ENCODE measurements around the gene SDK2. TPM values are rescaled to one million over a fixed set of nuclear protein-coding genes. Genes with fewer than 3 reads are reported as not detected.

Gene SDK2
- total RNA-seq, 1 donor from 2014 or later, result 12.3 TPM

DNA sequence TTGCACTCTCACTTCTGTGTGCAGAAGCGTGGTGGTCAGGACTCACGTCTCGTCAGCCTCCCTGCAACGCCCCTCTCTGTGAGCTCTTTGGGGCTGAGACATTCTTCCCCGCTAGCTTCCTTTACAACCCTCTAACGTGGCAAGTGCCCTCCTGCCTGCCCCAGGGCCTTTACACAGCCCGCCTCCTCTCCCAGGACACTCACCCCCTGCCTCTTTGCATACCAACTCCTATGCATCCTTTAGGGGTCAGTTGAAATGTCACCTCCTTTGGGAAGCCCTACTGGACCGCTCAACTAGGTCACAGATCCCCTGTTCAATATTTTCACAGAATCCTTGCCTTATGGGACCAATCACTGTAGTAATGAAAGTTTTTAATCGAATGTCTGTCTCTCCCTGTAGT is 61.4 kb downstream of the SDK2 start:
- Mint-ChIP-seq H3K36me3 (ENCODE audit: unreplicated experiment) (peaks cover under 1% of the 10 kb centered on the region), H3K27ac (ENCODE audit: unreplicated experiment) (no peak overlapping the region), H3K4me3 (ENCODE audit: unreplicated experiment) (no peak overlapping the region), H3K4me1 (ENCODE audit: low read depth, unreplicated experiment) (peaks cover 14% of the 10 kb centered on the region), H3K27me3 (ENCODE audit: unreplicated experiment) (peaks cover 3% of the 10 kb centered on the region), H3K9me3 (ENCODE audit: unreplicated experiment) (peaks cover 2% of the 10 kb centered on the region)
- DNase-seq, result no peak
- TF ChIP-seq, protein P1, sequence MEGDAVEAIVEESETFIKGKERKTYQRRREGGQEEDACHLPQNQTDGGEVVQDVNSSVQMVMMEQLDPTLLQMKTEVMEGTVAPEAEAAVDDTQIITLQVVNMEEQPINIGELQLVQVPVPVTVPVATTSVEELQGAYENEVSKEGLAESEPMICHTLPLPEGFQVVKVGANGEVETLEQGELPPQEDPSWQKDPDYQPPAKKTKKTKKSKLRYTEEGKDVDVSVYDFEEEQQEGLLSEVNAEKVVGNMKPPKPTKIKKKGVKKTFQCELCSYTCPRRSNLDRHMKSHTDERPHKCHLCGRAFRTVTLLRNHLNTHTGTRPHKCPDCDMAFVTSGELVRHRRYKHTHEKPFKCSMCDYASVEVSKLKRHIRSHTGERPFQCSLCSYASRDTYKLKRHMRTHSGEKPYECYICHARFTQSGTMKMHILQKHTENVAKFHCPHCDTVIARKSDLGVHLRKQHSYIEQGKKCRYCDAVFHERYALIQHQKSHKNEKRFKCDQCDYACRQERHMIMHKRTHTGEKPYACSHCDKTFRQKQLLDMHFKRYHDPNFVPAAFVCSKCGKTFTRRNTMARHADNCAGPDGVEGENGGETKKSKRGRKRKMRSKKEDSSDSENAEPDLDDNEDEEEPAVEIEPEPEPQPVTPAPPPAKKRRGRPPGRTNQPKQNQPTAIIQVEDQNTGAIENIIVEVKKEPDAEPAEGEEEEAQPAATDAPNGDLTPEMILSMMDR (IDR thresholded peaks at IDR 0.05; ENCODE audit: partially characterized antibody, unreplicated experiment), result no peak

DNA sequence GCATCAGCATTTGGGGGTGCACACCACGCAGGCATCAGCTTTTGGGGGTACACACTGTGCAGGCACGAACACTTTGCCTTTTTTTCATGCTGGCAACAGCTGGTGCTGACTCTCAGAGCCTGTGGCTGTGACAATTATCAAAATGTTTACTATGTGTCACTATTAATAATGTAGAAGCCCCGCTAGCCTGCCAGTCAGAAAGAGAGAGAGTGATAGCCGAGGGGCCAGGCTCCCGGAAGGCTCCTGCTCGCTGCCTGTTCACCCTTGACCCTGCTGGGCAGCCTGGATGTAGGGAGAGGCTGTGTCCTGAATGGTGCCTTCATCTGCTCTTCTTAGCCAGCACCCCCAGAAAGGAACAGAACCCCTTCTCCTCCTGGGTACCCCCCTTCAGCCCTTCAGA is 61.9 kb downstream of the SDK2 start:
- Mint-ChIP-seq H3K27me3 (ENCODE audit: unreplicated experiment) (peaks cover 7% of the 10 kb centered on the region), H3K27ac (ENCODE audit: unreplicated experiment) (no peak overlapping the region), H3K9me3 (ENCODE audit: unreplicated experiment) (no peaks in the 10 kb centered on the region), H3K4me3 (ENCODE audit: unreplicated experiment) (no peak overlapping the region), H3K36me3 (ENCODE audit: unreplicated experiment) (peaks cover 4% of the 10 kb centered on the region), H3K4me1 (ENCODE audit: low read depth, unreplicated experiment) (peaks cover 10% of the 10 kb centered on the region)
- no peak for DNase-seq
- TF ChIP-seq, protein P1 (IDR thresholded peaks at IDR 0.05; ENCODE audit: partially characterized antibody, unreplicated experiment), result no peak

DNA sequence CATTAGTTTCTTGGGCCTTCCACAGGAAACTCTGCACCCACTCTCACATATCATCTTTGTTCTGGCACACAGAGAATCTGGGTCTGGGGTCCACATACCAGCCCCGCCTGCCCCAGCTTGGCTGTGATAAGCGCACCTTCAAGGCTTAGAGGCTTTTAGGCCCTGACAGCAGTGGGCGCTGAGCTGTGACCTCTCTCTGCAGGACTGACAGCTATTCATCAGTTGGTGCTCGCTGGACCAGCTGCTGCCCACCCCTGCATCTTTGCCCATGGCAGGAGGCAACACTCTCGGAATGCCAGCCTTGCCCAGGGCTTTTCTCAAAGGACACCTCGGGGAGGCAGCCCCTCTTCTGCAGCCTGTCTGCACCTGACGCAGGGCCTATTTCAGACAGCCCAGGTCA is 62.9 kb downstream of the SDK2 start:
- H3K9me3 Mint-ChIP-seq (ENCODE audit: unreplicated experiment), result peaks cover 2% of the 10 kb centered on the region
- no peak overlapping the region for H3K27ac Mint-ChIP-seq (ENCODE audit: unreplicated experiment)
- TF ChIP-seq, protein P1 (IDR thresholded peaks at IDR 0.05; ENCODE audit: partially characterized antibody, unreplicated experiment), result no peak
- H3K36me3 Mint-ChIP-seq (ENCODE audit: unreplicated experiment), result peaks cover 4% of the 10 kb centered on the region
- H3K27me3 Mint-ChIP-seq (ENCODE audit: unreplicated experiment), result peaks cover 7% of the 10 kb centered on the region
- no peak for DNase-seq
- H3K4me1 Mint-ChIP-seq (ENCODE audit: low read depth, unreplicated experiment), result peaks cover 8% of the 10 kb centered on the region
- H3K4me3 Mint-ChIP-seq (ENCODE audit: unreplicated experiment), result no peak overlapping the region

DNA sequence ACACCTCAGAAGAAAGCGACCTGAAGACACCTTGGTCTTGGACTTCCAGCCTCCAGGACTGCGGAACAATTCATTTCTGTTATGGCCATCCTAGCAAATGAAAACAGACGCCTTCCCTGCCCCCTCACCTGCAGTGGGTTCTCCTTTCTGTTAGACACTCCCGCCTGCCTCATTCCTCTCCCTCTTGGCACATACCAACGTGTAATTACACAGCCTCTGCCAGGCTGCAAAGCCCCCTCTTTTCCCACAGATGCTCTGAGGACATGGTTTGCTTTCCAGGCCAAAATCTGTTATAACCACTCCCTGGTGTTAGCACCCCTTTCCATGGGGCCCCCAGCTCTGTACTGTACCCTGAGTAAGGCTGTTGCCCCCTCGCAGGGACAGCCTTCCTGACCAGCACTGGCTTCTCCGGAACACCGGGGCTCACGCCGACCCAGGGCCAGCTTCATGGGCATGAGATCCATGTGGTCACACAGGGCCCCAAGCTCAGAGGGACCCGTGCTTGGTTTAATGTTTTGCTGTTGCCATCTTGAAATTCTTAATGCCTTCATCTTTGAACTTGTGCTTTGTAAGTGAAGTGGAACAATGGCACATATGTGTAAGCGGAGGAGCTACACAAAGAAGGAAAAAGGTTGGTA is 64.1 kb downstream of the SDK2 start:
- Mint-ChIP-seq H3K36me3 (ENCODE audit: unreplicated experiment) (peaks cover 9% of the 10 kb centered on the region), H3K4me1 (ENCODE audit: low read depth, unreplicated experiment) (peaks cover 8% of the 10 kb centered on the region), H3K4me3 (ENCODE audit: unreplicated experiment) (no peak overlapping the region), H3K27ac (ENCODE audit: unreplicated experiment) (no peak overlapping the region), H3K9me3 (ENCODE audit: unreplicated experiment) (peaks cover 2% of the 10 kb centered on the region), H3K27me3 (ENCODE audit: unreplicated experiment) (peaks cover 9% of the 10 kb centered on the region)
- no peak for DNase-seq
- TF ChIP-seq, protein P1 (IDR thresholded peaks at IDR 0.05; ENCODE audit: partially characterized antibody, unreplicated experiment), result no peak

DNA sequence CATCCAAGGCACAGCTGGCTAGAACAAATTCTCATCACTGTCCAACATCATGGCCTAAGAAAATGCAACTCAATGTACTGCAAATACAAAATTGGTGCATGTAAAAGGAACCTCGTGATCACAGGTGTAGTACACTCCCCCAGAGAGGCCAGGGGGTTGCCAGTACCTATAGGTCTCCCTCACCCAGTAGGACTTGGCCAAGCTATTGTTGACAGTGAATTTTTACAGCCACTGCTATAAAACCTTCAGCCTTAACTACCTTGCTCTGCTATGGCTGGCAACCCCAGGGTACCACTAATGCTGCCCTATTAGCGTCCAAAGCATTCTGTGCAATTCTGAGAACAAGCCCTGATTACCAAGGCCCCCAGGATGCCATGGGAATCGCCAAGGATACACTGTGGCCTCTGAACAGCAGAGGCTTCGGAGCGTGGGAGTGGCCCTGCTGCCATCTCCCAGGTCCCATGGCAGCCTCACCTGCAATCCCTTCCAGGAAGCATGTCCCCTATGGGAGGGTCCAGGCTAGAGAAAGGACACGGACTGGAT is 67.6 kb downstream of the SDK2 start:
- Mint-ChIP-seq H3K9me3 (ENCODE audit: unreplicated experiment) (peaks cover 9% of the 10 kb centered on the region), H3K27me3 (ENCODE audit: unreplicated experiment) (peaks cover 8% of the 10 kb centered on the region), H3K36me3 (ENCODE audit: unreplicated experiment) (peaks cover 9% of the 10 kb centered on the region), H3K4me3 (ENCODE audit: unreplicated experiment) (no peak overlapping the region), H3K27ac (ENCODE audit: unreplicated experiment) (no peak overlapping the region), H3K4me1 (ENCODE audit: low read depth, unreplicated experiment) (peaks cover 2% of the 10 kb centered on the region)
- TF ChIP-seq, protein P1 (IDR thresholded peaks at IDR 0.05; ENCODE audit: partially characterized antibody, unreplicated experiment), result no peak
- no peak for DNase-seq

All from glutamatergic neuron (in vitro differentiated cells).